ENCODE data around the gene GIMAP2. TPM values are rescaled to one million over a fixed set of nuclear protein-coding genes. Genes with fewer than 3 reads are reported as not detected.

Gene GIMAP2
- total RNA-seq, 2 donors from 2014 or later = not detected

DNA sequence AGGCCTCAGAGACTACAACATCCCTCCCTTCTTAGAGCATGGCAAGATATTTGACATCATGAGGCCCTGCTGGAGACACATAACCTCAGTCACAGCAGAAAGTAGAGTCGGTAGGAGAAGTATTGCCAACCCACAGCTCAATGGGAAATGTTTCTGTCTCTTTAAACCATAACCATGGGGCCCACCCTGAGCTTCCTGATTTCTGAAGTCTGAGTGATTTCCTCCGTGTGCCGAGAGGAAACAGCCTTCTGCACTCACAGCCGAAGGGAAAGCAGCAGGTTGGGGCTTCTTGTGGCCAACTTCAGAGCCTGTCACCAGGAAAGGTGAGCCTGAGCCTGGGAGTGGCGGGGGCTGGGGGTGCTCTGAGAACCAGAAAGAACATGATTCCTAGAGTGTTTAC, 30.9 kb downstream of the GIMAP2 start, which contains the start of gene GIMAP1:
GIMAP1 (plus strand) TSS at position 246 of the 400 bp plus-strand sequence. CDS start 2,435 bp downstream, outside the sequence.
- H3K27me3 ChIP-seq (ENCODE audit: control insufficient read depth, insufficient read depth, low read length, poor library complexity, severe bottlenecking) = peaks cover 49% of the 10 kb centered on the region
- Mint-ChIP-seq H3K27me3 (ENCODE audit: insufficient read depth) (peaks cover 80% of the 10 kb centered on the region), H3K9me3 (peaks cover 13% of the 10 kb centered on the region), H3K36me3 (ENCODE audit: low read depth) (no peaks in the 10 kb centered on the region), H3K4me3 (no peak within 1 kb of the TSS), H3K4me1 (no peaks in the 10 kb centered on the region), H3K27ac (no peak within 1 kb of the TSS)
- H3K4me3 ChIP-seq (ENCODE audit: low read length) = no peak within 1 kb of the TSS
- H3K27ac ChIP-seq (ENCODE audit: low read depth, low read length) = no peak within 1 kb of the TSS
- no peak for DNase-seq
- no peaks in the 10 kb centered on the region for H3K36me3 ChIP-seq (ENCODE audit: control insufficient read depth, insufficient read depth, low read length)
- TF ChIP-seq, protein P1, sequence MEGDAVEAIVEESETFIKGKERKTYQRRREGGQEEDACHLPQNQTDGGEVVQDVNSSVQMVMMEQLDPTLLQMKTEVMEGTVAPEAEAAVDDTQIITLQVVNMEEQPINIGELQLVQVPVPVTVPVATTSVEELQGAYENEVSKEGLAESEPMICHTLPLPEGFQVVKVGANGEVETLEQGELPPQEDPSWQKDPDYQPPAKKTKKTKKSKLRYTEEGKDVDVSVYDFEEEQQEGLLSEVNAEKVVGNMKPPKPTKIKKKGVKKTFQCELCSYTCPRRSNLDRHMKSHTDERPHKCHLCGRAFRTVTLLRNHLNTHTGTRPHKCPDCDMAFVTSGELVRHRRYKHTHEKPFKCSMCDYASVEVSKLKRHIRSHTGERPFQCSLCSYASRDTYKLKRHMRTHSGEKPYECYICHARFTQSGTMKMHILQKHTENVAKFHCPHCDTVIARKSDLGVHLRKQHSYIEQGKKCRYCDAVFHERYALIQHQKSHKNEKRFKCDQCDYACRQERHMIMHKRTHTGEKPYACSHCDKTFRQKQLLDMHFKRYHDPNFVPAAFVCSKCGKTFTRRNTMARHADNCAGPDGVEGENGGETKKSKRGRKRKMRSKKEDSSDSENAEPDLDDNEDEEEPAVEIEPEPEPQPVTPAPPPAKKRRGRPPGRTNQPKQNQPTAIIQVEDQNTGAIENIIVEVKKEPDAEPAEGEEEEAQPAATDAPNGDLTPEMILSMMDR (conservative IDR thresholded peaks at IDR 0.05) = no peak
- no peak within 1 kb of the TSS for H3K9ac ChIP-seq (ENCODE audit: extremely low read depth, low read length, poor library complexity, severe bottlenecking)
- 72 to 77% methylated on average over 4 to 5 of the region's 5 CpGs for WGBS, 2 experiments (ENCODE audit: insufficient coverage in 1 of 2, insufficient read length in 1 of 2)
- H3K9me3 ChIP-seq (ENCODE audit: control insufficient read depth, low read length) = no peaks in the 10 kb centered on the region
- H3K4me1 ChIP-seq (ENCODE audit: control insufficient read depth, insufficient read depth, low read length) = no peaks in the 10 kb centered on the region

DNA sequence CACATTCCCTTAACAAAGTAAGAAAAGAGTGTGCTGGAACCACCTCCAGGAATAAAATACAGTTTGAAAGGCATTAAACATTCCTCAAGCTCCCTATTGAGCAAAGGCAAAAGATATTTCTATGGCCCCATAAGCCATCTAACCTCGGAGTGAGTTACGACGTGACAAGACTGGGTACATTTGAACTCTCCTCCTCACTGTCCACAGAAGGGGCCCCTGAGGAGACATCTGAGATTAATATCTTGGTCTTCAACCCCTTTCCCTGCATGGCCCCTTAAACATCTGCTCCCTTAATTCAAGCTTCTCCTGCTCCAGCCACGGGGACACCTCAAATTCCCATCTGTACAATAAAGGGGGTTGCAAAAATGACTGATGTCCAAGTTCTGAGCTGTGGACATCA, 31.4 kb downstream of the GIMAP2 start:
- Mint-ChIP-seq H3K4me1 (no peaks in the 10 kb centered on the region), H3K27me3 (ENCODE audit: insufficient read depth) (peaks cover 85% of the 10 kb centered on the region), H3K27ac (no peak overlapping the region), H3K36me3 (ENCODE audit: low read depth) (no peaks in the 10 kb centered on the region), H3K4me3 (no peak overlapping the region), H3K9me3 (peaks cover 13% of the 10 kb centered on the region)
- peaks cover 49% of the 10 kb centered on the region for H3K27me3 ChIP-seq (ENCODE audit: control insufficient read depth, insufficient read depth, low read length, poor library complexity, severe bottlenecking)
- no peaks in the 10 kb centered on the region for H3K36me3 ChIP-seq (ENCODE audit: control insufficient read depth, insufficient read depth, low read length)
- H3K9me3 ChIP-seq (ENCODE audit: control insufficient read depth, low read length) = no peaks in the 10 kb centered on the region
- no peak overlapping the region for H3K4me3 ChIP-seq (ENCODE audit: low read length)
- H3K9ac ChIP-seq (ENCODE audit: extremely low read depth, low read length, poor library complexity, severe bottlenecking) = no peak overlapping the region
- TF ChIP-seq, protein P1 (conservative IDR thresholded peaks at IDR 0.05) = no peak
- H3K4me1 ChIP-seq (ENCODE audit: control insufficient read depth, insufficient read depth, low read length) = no peaks in the 10 kb centered on the region
- H3K27ac ChIP-seq (ENCODE audit: low read depth, low read length) = no peak overlapping the region
- WGBS, 2 experiments (ENCODE audit: insufficient coverage in 1 of 2, insufficient read length in 1 of 2) = 84 to 91% methylated on average over 4 of the region's 4 CpGs
- no peak for DNase-seq

DNA sequence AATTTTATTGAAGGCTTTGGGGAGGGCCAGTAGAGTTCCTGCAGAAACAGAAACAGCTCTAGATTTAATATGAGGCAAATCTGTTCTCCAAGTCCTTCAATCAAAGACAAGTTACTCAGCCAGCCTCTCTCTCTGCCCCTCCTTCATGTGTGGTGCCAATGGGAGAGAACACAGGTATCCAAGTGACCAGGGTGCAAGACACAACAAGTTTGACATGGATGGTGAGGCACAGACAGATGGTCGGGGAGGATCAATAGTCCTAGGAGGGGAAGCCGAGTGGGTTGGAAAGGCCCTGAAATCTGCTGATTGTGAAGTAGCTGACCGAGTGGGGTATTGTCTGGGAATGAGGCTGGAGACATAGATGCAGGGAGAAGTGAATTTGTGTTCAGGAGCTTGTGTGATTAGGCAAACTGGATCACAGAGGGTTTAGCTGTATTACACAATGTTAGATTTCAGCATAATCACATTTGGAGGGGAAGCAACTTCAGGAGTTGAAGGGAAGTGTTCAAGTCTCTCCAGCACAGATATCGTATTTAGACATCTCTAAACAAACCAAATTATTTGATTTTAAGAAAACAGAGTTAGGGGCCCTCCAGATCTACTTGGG, 32.4 kb downstream of the GIMAP2 start:
- Histone ChIP-seq H3K27me3 (ENCODE audit: control insufficient read depth, insufficient read depth, low read length, poor library complexity, severe bottlenecking) (peaks cover 57% of the 10 kb centered on the region), H3K9ac (ENCODE audit: extremely low read depth, low read length, poor library complexity, severe bottlenecking) (no peak overlapping the region), H3K9me3 (ENCODE audit: control insufficient read depth, low read length) (no peaks in the 10 kb centered on the region), H3K27ac (ENCODE audit: low read depth, low read length) (no peak overlapping the region), H3K4me3 (ENCODE audit: low read length) (no peak overlapping the region), H3K4me1 (ENCODE audit: control insufficient read depth, insufficient read depth, low read length) (no peaks in the 10 kb centered on the region), H3K36me3 (ENCODE audit: control insufficient read depth, insufficient read depth, low read length) (no peaks in the 10 kb centered on the region)
- Mint-ChIP-seq H3K27me3 (ENCODE audit: insufficient read depth) (peaks cover 90% of the 10 kb centered on the region), H3K4me3 (no peak overlapping the region), H3K36me3 (ENCODE audit: low read depth) (no peaks in the 10 kb centered on the region), H3K27ac (no peak overlapping the region), H3K4me1 (no peaks in the 10 kb centered on the region), H3K9me3 (peaks cover 7% of the 10 kb centered on the region)
- DNase-seq = no peak
- TF ChIP-seq, protein P1 (conservative IDR thresholded peaks at IDR 0.05) = no peak
- WGBS, 2 experiments (ENCODE audit: insufficient coverage in 1 of 2, insufficient read length in 1 of 2) = 69 to 81% methylated on average over 4 of the region's 4 CpGs
